Karpas-422 (cell line): Measurements from ENCODE around the gene MICAL1. TPM values are rescaled to one million over a fixed set of nuclear protein-coding genes. Genes with fewer than 3 reads are reported as not detected.
A peak's percentile ranks its signal among the peaks of the same experiment; 100 is the strongest.

Source experiments
- DNase-seq: peaks from one replicate; pipeline ENCODE4 v3.0.0-alpha.2; 2015
- H2AFZ ChIP-seq: fragments of 200-600 bp; sonication (generic); 2 replicates; pipeline ENCODE4 v1.6.1; 2014; ENCODE audit warnings: antibody characterized with exemption, low read length, mixed read lengths
- H3K27ac ChIP-seq: fragments of 200-600 bp; sonication (generic); 2 replicates; pipeline ENCODE4 v1.5.1; 2014; ENCODE audit warnings: mild to moderate bottlenecking, low read length, moderate library complexity
- H3K27me3 ChIP-seq: fragments of 200-600 bp; sonication (generic); 2 replicates; pipeline ENCODE4 v1.6.1; 2014; ENCODE audit warnings: low read length, mixed read lengths
- H3K36me3 ChIP-seq: fragments of 200-600 bp; sonication (generic); 2 replicates; pipeline ENCODE4 v1.6.1; 2014; ENCODE audit warnings: low read length, mixed read lengths; ENCODE audit not compliant: insufficient read depth
- H3K4me1 ChIP-seq: fragments of 200-600 bp; sonication (generic); 2 replicates; pipeline ENCODE4 v1.6.1; 2014; ENCODE audit warnings: mild to moderate bottlenecking, low read length, mixed read lengths
- H3K4me2 ChIP-seq: fragments of 200-600 bp; sonication (generic); 2 replicates; pipeline ENCODE4 v1.6.1; 2014; ENCODE audit warnings: low read length, low read depth, mild to moderate bottlenecking; ENCODE audit not compliant: poor library complexity, severe bottlenecking
- H3K4me3 ChIP-seq: fragments of 200-600 bp; sonication (generic); 2 replicates; pipeline ENCODE4 v1.5.1; 2014; ENCODE audit warnings: mild to moderate bottlenecking, antibody characterized with exemption, low read length, mixed read lengths
- H3K79me2 ChIP-seq: fragments of 200-600 bp; sonication (generic); 2 replicates; pipeline ENCODE4 v1.6.1; 2014; ENCODE audit warnings: mild to moderate bottlenecking, low read length, mixed read lengths
- H3K9ac ChIP-seq: fragments of 200-600 bp; sonication (generic); 2 replicates; pipeline ENCODE4 v1.6.0; 2014; ENCODE audit warnings: low read length
- H3K9me2 ChIP-seq: fragments of 200-600 bp; sonication (generic), shearing (Covaris generic); replicated peaks from 2 replicates; pipeline ENCODE4 v1.6.0; 2014; ENCODE audit warnings: mild to moderate bottlenecking, low read length, moderate library complexity; ENCODE audit not compliant: insufficient read depth
- H3K9me3 ChIP-seq: fragments of 300-700, 200-600 bp; sonication (generic); 2 replicates; pipeline ENCODE4 v1.6.1; 2014; ENCODE audit warnings: low read length, mixed read lengths
- H4K20me1 ChIP-seq: fragments of 200-600 bp; sonication (generic); 2 replicates; pipeline ENCODE4 v1.6.1; 2014; ENCODE audit warnings: mild to moderate bottlenecking, antibody characterized with exemption, low read length, low read depth; ENCODE audit not compliant: insufficient read depth
- total RNA-seq: library from RNA; depleted of rRNA; stranded (reverse); fragments of >200 nt; shearing (Covaris generic); gene quantifications from 2 replicates; pipeline ENCODE4 v1.2.3, GENCODE V29; 2014; ENCODE audit warnings: low replicate concordance

The MICAL1 gene
- total RNA-seq, 1 experiment from 2014 or later, result 59.4 TPM

DNA sequence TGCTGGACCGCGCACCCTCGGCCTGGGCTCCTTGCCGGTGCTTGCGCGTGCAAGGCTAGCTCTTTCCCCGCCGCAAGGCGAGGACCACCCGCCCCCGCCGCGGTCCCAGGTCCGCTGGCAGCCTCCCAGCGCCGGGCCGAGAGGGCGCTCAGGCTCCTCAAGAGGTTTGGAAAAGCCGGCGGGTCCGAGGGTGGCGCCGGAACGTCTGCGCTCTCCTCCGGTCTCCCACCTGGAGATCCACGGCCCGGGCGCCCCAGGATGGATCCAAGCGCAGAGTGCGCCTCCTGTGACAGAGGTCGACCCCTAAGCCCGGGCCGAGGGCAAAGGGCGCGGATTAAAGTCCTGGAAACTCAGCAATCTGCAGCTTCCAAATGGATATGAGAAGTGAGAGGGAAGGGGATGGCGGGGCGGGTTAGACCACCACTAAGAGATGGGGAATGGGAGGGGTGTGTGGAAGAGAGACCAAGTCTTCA is 575 bp upstream of the MICAL1 start:
- Histone ChIP-seq H3K9ac (peak overlapping the region; percentile 97), H2AFZ (no peak overlapping the region), H3K27me3 (no peaks in the 10 kb centered on the region), H3K4me2 (peak overlapping the region; percentile 91), H3K27ac (peak overlapping the region; percentile 51; the same call in 1 of the 2 replicates), H3K9me2 (no peaks in the 10 kb centered on the region), H3K4me1 (peaks cover 31% of the 10 kb centered on the region), H3K36me3 (0 out of 2 replicates have a peak, but pooled peaks cover 6% of the 10 kb centered on the region), H3K9me3 (no peaks in the 10 kb centered on the region), H3K79me2 (peaks cover 25% of the 10 kb centered on the region; the same call in 1 of the 2 replicates), H3K4me3 (peak overlapping the region; percentile 98), H4K20me1 (no peaks in the 10 kb centered on the region)
- no peak for DNase-seq

DNA sequence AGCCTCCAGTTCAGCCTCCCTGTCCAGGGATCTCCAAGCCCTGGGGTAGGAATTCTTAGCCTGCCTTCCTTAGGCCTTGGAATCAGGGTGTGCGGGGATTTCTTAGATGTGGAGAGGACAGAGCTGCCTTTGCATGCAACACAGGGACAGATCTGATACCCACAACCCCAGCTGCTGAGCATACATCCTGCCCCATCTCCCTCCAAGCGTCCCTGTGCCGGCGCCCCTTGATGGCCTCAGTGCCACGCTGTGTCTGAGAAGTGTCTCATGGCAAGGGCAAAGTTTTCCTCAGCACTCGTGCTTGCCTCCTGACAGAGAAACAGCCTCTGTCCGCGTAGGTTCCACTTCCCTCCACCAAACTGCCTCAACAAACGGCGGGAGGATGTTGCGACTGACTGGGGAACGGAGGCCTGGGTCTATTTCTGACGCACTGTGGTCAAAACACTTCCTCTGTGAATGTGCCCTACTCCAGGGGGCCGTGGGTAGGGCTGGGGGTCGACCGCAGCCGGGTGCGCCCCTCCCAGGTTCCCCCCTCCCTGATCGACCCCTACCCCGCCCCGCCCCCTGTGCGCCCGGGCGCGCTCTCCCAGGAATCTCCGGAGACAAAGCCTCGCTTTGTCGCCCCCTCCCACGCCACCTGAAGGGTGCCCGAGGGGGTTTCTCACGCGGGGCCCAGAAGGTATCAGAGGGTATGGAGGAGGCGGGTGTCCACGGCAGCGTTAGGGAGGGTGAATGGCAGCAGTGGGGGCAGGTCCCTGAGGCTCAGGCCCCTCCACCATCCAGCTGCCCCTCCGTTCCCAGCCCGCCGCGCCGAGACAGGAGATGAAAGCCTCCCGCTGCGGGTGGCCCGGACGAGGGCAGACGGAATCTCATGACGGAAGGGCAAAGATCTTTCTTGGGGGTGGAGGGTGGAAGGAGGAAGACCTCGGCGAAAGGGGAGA is 806 bp downstream of the MICAL1 start:
- H2AFZ ChIP-seq, result peak overlapping the region; percentile 34; the same call in 1 of the 2 replicates
- H3K4me1 ChIP-seq, result peaks cover 31% of the 10 kb centered on the region
- H3K4me3 ChIP-seq, result peak overlapping the region; percentile 98
- H3K4me2 ChIP-seq, result peak overlapping the region; percentile 71
- H3K36me3 ChIP-seq, result 0 out of 2 replicates have a peak, but pooled peaks cover 6% of the 10 kb centered on the region
- peak overlapping the region; percentile 97 for H3K9ac ChIP-seq
- peak overlapping the region; percentile 86 for H3K27ac ChIP-seq
- no peaks in the 10 kb centered on the region for H4K20me1 ChIP-seq
- DNase-seq, result peak; percentile 85
- no peaks in the 10 kb centered on the region for H3K9me3 ChIP-seq
- H3K27me3 ChIP-seq, result no peaks in the 10 kb centered on the region
- no peaks in the 10 kb centered on the region for H3K9me2 ChIP-seq
- peaks cover 25% of the 10 kb centered on the region; the same call in 1 of the 2 replicates for H3K79me2 ChIP-seq

DNA sequence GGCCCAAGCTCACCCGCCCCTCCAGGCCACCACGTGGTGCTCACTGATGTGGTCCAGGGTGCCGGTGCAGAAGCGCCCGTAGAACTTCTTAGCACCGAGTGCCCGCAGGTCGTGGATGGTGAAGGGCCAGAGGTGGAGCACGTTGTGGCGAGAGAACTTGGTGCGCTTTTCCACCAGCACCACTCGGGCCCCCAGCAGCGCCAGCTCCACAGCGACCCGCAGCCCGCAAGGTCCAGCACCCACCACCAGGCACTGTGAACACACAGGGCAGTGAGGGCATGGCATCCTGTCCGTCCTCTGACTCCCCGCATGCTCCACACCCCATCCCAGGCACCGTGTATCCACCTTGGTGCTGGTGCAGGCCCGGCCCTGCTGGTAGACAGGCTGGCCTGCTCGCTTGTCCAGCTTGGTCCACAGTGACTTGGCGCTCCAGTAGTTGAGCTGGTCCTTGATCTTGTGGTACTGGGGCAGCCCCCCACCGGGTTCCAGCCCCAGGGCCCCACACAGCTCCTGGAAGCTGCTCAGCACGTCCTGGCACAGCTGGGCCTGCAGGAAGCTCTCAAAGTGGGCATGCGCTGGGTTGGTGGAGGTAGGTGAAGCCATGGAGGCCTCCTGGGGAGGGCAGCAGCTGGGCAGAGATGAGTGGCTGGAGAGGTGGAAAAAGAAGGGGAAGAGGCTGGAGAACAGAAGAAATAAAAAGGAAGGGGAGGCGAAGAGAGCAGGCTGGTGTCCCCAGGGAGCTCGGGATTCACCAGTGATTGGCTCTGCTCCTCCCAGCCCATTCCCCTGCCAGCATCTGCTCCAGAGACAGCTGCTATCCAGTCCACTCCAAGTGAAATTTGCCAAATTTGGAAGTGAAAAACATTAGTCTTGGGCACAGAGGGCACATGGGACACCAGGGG is 1.7 kb downstream of the MICAL1 start:
- no peaks in the 10 kb centered on the region for H4K20me1 ChIP-seq
- peak overlapping the region; percentile 71 for H3K4me2 ChIP-seq
- peaks cover 31% of the 10 kb centered on the region for H3K4me1 ChIP-seq
- peak overlapping the region; percentile 98 for H3K4me3 ChIP-seq
- H3K27me3 ChIP-seq, result no peaks in the 10 kb centered on the region
- DNase-seq, result no peak
- H3K36me3 ChIP-seq, result 0 out of 2 replicates have a peak, but pooled peaks cover 6% of the 10 kb centered on the region
- H3K9me3 ChIP-seq, result no peaks in the 10 kb centered on the region
- H3K27ac ChIP-seq, result peak overlapping the region; percentile 86
- H3K79me2 ChIP-seq, result peaks cover 25% of the 10 kb centered on the region; the same call in 1 of the 2 replicates
- peak overlapping the region; percentile 2; the same call in 1 of the 2 replicates for H2AFZ ChIP-seq
- no peaks in the 10 kb centered on the region for H3K9me2 ChIP-seq
- H3K9ac ChIP-seq, result peak overlapping the region; percentile 97

DNA sequence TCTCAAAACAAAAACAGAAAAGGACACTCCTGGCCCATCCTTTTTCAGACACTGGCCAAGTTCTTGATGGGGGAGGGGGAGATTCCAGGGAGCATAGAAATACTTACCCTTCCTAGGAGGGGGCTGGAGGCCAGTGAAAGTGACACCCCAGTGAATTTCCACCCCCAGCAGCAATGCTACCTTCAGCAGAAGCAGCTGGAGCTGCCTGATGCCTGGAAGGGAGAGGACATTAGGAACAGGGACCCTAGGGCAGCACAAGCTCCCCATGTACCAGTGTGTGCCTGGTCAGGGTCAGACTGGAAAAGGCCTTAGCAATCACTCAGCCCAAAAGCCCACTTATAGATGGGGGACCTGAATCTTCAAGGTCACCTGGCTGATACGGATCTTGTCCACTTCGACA is 2.4 kb downstream of the MICAL1 start:
- Histone ChIP-seq H3K4me3 (no peak overlapping the region), H3K4me1 (peaks cover 31% of the 10 kb centered on the region)

DNA sequence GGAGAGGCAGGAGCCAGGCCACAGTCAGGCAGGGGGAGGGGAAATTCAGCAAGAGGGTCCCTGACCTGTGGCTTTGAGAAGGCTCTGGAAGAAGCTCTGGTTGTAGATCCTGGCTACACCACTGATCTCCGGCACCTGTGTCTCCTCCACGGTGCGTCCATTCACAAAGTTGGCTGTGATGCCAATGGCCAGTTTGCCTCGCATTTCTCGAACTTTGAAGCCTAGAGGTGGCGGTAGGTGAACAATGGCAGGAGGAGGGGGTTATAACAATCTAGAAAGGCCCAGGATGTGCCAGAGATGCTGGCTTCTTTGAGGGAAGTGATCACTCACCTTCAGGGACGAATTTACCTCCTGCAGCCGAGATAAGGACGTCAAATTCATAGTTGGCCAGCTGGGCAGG is 3.4 kb downstream of the MICAL1 start:
- no peak for DNase-seq
- Histone ChIP-seq H3K4me2 (no peak overlapping the region), H3K4me1 (peaks cover 21% of the 10 kb centered on the region), H3K27me3 (no peaks in the 10 kb centered on the region), H3K27ac (no peak overlapping the region), H2AFZ (no peak overlapping the region), H3K9ac (no peak overlapping the region), H3K9me2 (no peaks in the 10 kb centered on the region), H3K79me2 (peaks cover 25% of the 10 kb centered on the region; the same call in 1 of the 2 replicates), H3K9me3 (no peaks in the 10 kb centered on the region), H3K4me3 (no peak overlapping the region), H4K20me1 (no peaks in the 10 kb centered on the region), H3K36me3 (0 out of 2 replicates have a peak, but pooled peaks cover 6% of the 10 kb centered on the region)

More for the DNA sequence above, 2.4 kb downstream of the MICAL1 start:
- no peaks in the 10 kb centered on the region for H3K27me3 ChIP-seq
- no peak overlapping the region for H2AFZ ChIP-seq
- H3K27ac ChIP-seq, result no peak overlapping the region
- H3K36me3 ChIP-seq, result 0 out of 2 replicates have a peak, but pooled peaks cover 6% of the 10 kb centered on the region
- no peaks in the 10 kb centered on the region for H4K20me1 ChIP-seq
- no peak overlapping the region for H3K9ac ChIP-seq
- DNase-seq, result no peak
- H3K79me2 ChIP-seq, result peaks cover 25% of the 10 kb centered on the region; the same call in 1 of the 2 replicates
- no peaks in the 10 kb centered on the region for H3K9me2 ChIP-seq
- no peaks in the 10 kb centered on the region for H3K9me3 ChIP-seq
- H3K4me2 ChIP-seq, result no peak overlapping the region

DNA sequence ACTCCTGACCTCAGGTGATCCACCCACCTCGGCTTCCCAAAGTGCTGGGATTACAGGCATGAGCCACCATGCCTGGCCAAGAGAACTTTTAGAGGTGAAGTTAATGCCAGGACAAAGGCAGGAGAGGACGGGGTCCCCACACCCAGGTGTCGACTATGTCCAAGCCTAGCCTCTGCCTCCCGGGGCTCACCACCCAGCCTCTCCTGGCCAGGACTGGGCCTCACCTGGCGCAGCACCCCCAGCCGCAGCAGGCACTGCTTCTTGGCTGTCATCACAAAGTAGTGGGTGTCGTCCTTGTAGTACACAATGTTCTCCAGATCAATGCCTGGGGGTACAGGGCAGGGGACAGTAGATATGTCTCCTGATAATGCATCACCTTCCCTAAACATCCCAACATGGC is 4.2 kb downstream of the MICAL1 start:
- Histone ChIP-seq H3K27me3 (no peaks in the 10 kb centered on the region), H3K9ac (no peak overlapping the region), H3K36me3 (0 out of 2 replicates have a peak, but pooled peaks cover 6% of the 10 kb centered on the region), H3K4me2 (no peak overlapping the region), H2AFZ (no peak overlapping the region), H3K27ac (no peak overlapping the region), H3K79me2 (peaks cover 19% of the 10 kb centered on the region; the same call in 1 of the 2 replicates), H3K4me1 (peaks cover 13% of the 10 kb centered on the region), H3K9me3 (no peaks in the 10 kb centered on the region), H3K9me2 (no peaks in the 10 kb centered on the region), H3K4me3 (no peak overlapping the region), H4K20me1 (no peaks in the 10 kb centered on the region)
- DNase-seq, result no peak

DNA sequence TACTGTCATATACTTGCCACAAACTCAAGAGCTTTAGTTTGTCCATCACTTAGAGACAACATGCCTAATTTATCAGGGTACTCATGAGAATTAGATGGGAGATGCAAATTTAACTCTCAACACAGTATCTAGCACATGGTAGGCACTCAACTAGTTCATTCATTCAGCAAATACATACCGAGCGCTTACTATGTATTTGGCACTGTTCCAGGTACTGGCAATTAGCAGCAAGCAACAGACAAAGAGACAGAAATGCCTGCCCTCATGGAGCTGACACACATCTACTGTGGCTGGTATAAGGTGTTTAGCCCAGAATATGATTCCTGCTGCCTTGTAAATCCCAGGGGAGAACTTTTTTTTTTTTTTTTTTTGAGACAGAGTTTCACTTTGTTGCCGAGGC is 4.8 kb downstream of the MICAL1 start:
- peaks cover 9% of the 10 kb centered on the region for H3K4me1 ChIP-seq
- no peak overlapping the region for H3K27ac ChIP-seq
- H3K36me3 ChIP-seq, result 0 out of 2 replicates have a peak, but pooled peaks cover 6% of the 10 kb centered on the region
- H3K9ac ChIP-seq, result no peak overlapping the region
- peak; percentile 53 for DNase-seq
- no peaks in the 10 kb centered on the region for H3K9me2 ChIP-seq
- H3K4me3 ChIP-seq, result no peak overlapping the region
- H3K79me2 ChIP-seq, result peaks cover 16% of the 10 kb centered on the region; the same call in 1 of the 2 replicates
- H4K20me1 ChIP-seq, result no peaks in the 10 kb centered on the region
- H3K27me3 ChIP-seq, result no peaks in the 10 kb centered on the region
- no peak overlapping the region for H2AFZ ChIP-seq
- no peaks in the 10 kb centered on the region for H3K9me3 ChIP-seq
- H3K4me2 ChIP-seq, result no peak overlapping the region
